K562 (cell line): ENCODE results near the gene ADSS1. TPM values are rescaled to one million over a fixed set of nuclear protein-coding genes. Genes with fewer than 3 reads are reported as not detected.

Experiments used
- ATAC-seq: fragments of 200-7000 bp; cut with Tn5 transposase; 3 replicates; pipeline ENCODE4 v1.9.1; 2020; ENCODE audit warnings: moderate library complexity
- BruUV-seq: library from RNA; stranded (reverse); fragments of 400-500 nt; replicated peaks from 2 replicates; lab custom pipeline; 2021; lab: Mats Ljungman, UMichigan
- CTCF ChIA-PET: fragments of 300-600 bp; formaldehyde crosslinking; extraction: SDS; loops from one replicate; lab custom pipeline; 2021; ENCODE audit warnings: low intra/inter-chr PET ratio; lab: Yijun Ruan, JAX
- POLR2A ChIA-PET: fragments of 300-600, 350-650 bp; sonication (Branson Sonifier 250); formaldehyde crosslinking; extraction: SDS; loops from one replicate; lab custom pipeline; 2021; ENCODE audit warnings: antibody characterized with exemption, inconsistent platforms; lab: Yijun Ruan, JAX
- DNase-seq, 4 experiments: peaks; one replicate each; pipeline versions ENCODE4 v3.0.0 to v3.0.0-alpha.2; 2011 to 2018; ENCODE audit warnings: low spot score in 3 of 4, mixed read lengths in 3 of 4; ENCODE audit errors: extremely low read depth in 1 of 4
- FAIRE-seq: peaks from 2 replicates; lab custom pipeline; 2011; peaks lifted over from hg19 to GRCh38; lab: Jason Lieb, UNC
- H2AFZ ChIP-seq: 2 replicates; pipeline ENCODE4 v1.6.0; 2011; ENCODE audit warnings: low read depth, low read length, control low read depth, inconsistent platforms
- H3K27ac ChIP-seq: fragments of 200-600 bp; 3 replicates; pipeline ENCODE4 v1.8.0; 2011; ENCODE audit warnings: low read depth, mild to moderate bottlenecking, control low read depth, inconsistent platforms, low read length, moderate library complexity, mixed read lengths; ENCODE audit errors: extremely low read depth
- H3K27me3 ChIP-seq, 2 experiments: fragments of 300-600 bp in 1 of 2; 2 replicates in 1 of 2; 3 replicates in 1 of 2; pipeline versions ENCODE4 v1.6.0 to v1.8.0; 2011; ENCODE audit warnings: inconsistent platforms in 2 of 2, low read length in 2 of 2, mild to moderate bottlenecking in 1 of 2, mixed read lengths in 1 of 2, moderate library complexity in 1 of 2; ENCODE audit not compliant: control insufficient read depth in 2 of 2, insufficient read depth in 2 of 2
- H3K36me3 ChIP-seq: fragments of 300-600 bp; 3 replicates; pipeline ENCODE4 v1.8.0; 2011; ENCODE audit warnings: mild to moderate bottlenecking, low read length, inconsistent platforms; ENCODE audit not compliant: control insufficient read depth, insufficient read depth
- H3K4me1 ChIP-seq, 2 experiments: fragments of 200-600 bp in 1 of 2; replicated peaks in 1 of 2; 2 replicates in 1 of 2; 3 replicates in 1 of 2; pipeline versions ENCODE4 v1.5.1 to v1.8.0; 2011; ENCODE audit warnings: inconsistent platforms in 2 of 2, low read length in 2 of 2, mild to moderate bottlenecking in 1 of 2, mixed read lengths in 1 of 2, moderate library complexity in 1 of 2; ENCODE audit not compliant: control insufficient read depth in 2 of 2, insufficient read depth in 2 of 2
- H3K4me2 ChIP-seq: 2 replicates; pipeline ENCODE4 v1.6.1; 2011; ENCODE audit warnings: low read length, control low read depth, inconsistent platforms, mixed read lengths; ENCODE audit not compliant: insufficient read depth
- H3K4me3 ChIP-seq: fragments of 200-600 bp; sonication (generic), shearing (Covaris generic); 2 replicates; pipeline ENCODE4 v1.5.1; 2016; ENCODE audit warnings: control low read depth, inconsistent platforms
- H3K79me2 ChIP-seq: fragments of 200-600 bp; 3 replicates; pipeline ENCODE4 v1.8.0; 2011; ENCODE audit warnings: low read length, inconsistent platforms; ENCODE audit not compliant: control insufficient read depth, insufficient read depth
- H3K9ac ChIP-seq, 2 experiments: 2 replicates each; pipeline versions ENCODE4 v1.6.0 to v1.6.1; 2011; ENCODE audit warnings: low read depth in 2 of 2, low read length in 2 of 2, control low read depth in 1 of 2, inconsistent platforms in 1 of 2, mild to moderate bottlenecking in 1 of 2, mixed read lengths in 1 of 2; ENCODE audit not compliant: insufficient read depth in 1 of 2
- H3K9me1 ChIP-seq: one replicate; pipeline ENCODE4 v1.6.0; 2011; ENCODE audit warnings: inconsistent platforms, mild to moderate bottlenecking, low read length, moderate library complexity; ENCODE audit not compliant: control insufficient read depth, insufficient read depth
- H3K9me3 ChIP-seq: replicated peaks from 2 replicates; pipeline ENCODE4 v1.5.1; 2011; ENCODE audit warnings: low read depth, low read length, inconsistent platforms; ENCODE audit not compliant: control insufficient read depth, insufficient read depth
- H4K20me1 ChIP-seq: replicated peaks from 2 replicates; pipeline ENCODE4 v1.6.1; 2011; ENCODE audit warnings: low read length, inconsistent platforms, mixed read lengths; ENCODE audit not compliant: control insufficient read depth, insufficient read depth
- ARID1B ChIP-seq: fragments of 450-650 bp; IDR thresholded peaks from 2 replicates; pipeline ENCODE4 v1.6.1; 2016; ENCODE audit warnings: antibody characterized with exemption, mild to moderate bottlenecking, inconsistent platforms
- BCOR ChIP-seq: fragments of 450-650 bp; IDR thresholded peaks from 2 replicates; pipeline ENCODE4 v1.6.1; 2016
- CCAR2 ChIP-seq: fragments of 200-400 bp; formaldehyde crosslinking; IDR thresholded peaks from 2 replicates; pipeline ENCODE4 v1.6.1; 2017; ENCODE audit warnings: mild to moderate bottlenecking, low read depth, low read length
- HNRNPL ChIP-seq: fragments of 200-400 bp; formaldehyde crosslinking; IDR thresholded peaks from 2 replicates; pipeline ENCODE4 v1.6.1; 2017; ENCODE audit warnings: low read depth, mild to moderate bottlenecking, low read length
- KDM5B ChIP-seq: fragments of 200-600 bp; sonication (generic); IDR thresholded peaks from 2 replicates; pipeline ENCODE4 v1.6.1; 2012; ENCODE audit warnings: low read depth, mild to moderate bottlenecking, moderate library complexity, low read length, control low read depth, inconsistent platforms; ENCODE audit not compliant: insufficient replicate concordance
- MECOM ChIP-seq: fragments of 250-450 bp; sonication (Bioruptor Pico); IDR thresholded peaks from 2 replicates; pipeline ENCODE4 v1.8.0; 2022; ENCODE audit warnings: inconsistent platforms
- NFYB ChIP-seq: IDR thresholded peaks from 2 replicates; pipeline ENCODE4 v1.6.1; 2011; ENCODE audit warnings: mild to moderate bottlenecking, moderate library complexity; ENCODE audit not compliant: insufficient read length; ENCODE audit errors: extremely low read depth
- OTX1 ChIP-seq: fragments of 450-650 bp; formaldehyde crosslinking; IDR thresholded peaks from 2 replicates; pipeline ENCODE4 v1.4.0; 2022; ENCODE audit warnings: mild to moderate bottlenecking
- PHF8 ChIP-seq: fragments of 200-600 bp; sonication (generic); IDR thresholded peaks from 2 replicates; pipeline ENCODE4 v1.6.1; 2012; ENCODE audit warnings: mixed run types, mild to moderate bottlenecking, inconsistent platforms, low read length, moderate library complexity, borderline replicate concordance
- POLR2B ChIP-seq: fragments of 450-650 bp; IDR thresholded peaks from 2 replicates; pipeline ENCODE4 v1.6.1; 2018; ENCODE audit warnings: low read depth; ENCODE audit not compliant: partially characterized antibody
- RBFOX2 ChIP-seq: fragments of 200-400 bp; formaldehyde crosslinking; IDR thresholded peaks from 2 replicates; pipeline ENCODE4 v1.6.1; 2017; ENCODE audit warnings: low read depth, mild to moderate bottlenecking, low read length, moderate library complexity
- RNF2 ChIP-seq: sonication (generic); IDR thresholded peaks from 2 replicates; pipeline ENCODE4 v1.6.1; 2016
- SMC3 ChIP-seq: conservative IDR thresholded peaks from 2 replicates; pipeline ENCODE4 v1.6.1; 2011; ENCODE audit warnings: low read depth, low read length, improper control_type of control experiment; ENCODE audit not compliant: insufficient read depth
- WGBS: fragments of 100-300 bp; shearing (Covaris generic); methylation state at CpG from one replicate; pipeline ENCODE4 v1.1.6; 2016; ENCODE audit warnings: low coverage, mixed read lengths; ENCODE audit not compliant: insufficient coverage; ENCODE audit errors: missing lambda C conversion rate; 5-methylcytosine and 5-hydroxymethylcytosine counted together
- in situ Hi-C: fragments of 300-500 bp; cut with MboI; formaldehyde crosslinking; loops from 4 replicates; pipeline ENCODE4 v1.15.0; 2018; ENCODE audit warnings: inconsistent platforms, mixed read lengths
- intact Hi-C: fragments of 100-400 bp; cut with micrococcal nuclease; formaldehyde crosslinking; loops from 2 replicates; pipeline ENCODE4 v1.14.2; 2022
- polyA plus RNA-seq, 8 experiments: library from polyadenylated mRNA; depleted of rRNA in 4 of 8; stranded (reverse) in 5 of 8; unstranded in 3 of 8; fragments of >200 nt; fragmentation: Nextera tagmentation in 2 of 8; fragmentation: Illumina TruSeq in 1 of 8; extraction: Ambion mirVana in 2 of 8; extraction: Trizol in 1 of 8; gene quantifications; 2 replicates each; pipeline versions ENCODE4 v1.2.1 to v1.2.3, GENCODE V29; 2011 to 2014; ENCODE audit warnings: inconsistent platforms in 1 of 8, missing spikeins in 1 of 8
- total RNA-seq, 7 experiments: library from RNA; depleted of rRNA in 6 of 7; stranded (reverse); fragments of >200 nt in 6 of 7; fragmentation: Illumina TruSeq in 2 of 7; extraction: Trizol in 2 of 7; gene quantifications; 2 replicates each; pipeline versions ENCODE4 v1.2.1 to v1.2.3, GENCODE V29; 2011 to 2021; ENCODE audit warnings: low replicate concordance in 1 of 7
- TF ChIP-seq, protein P1 (sequence below), 2 experiments: fragments of 450-650 bp; formaldehyde crosslinking in 1 of 2; IDR thresholded peaks; 2 replicates each; pipeline versions ENCODE4 v1.4.0 to v1.6.1; 2014 to 2020; ENCODE audit warnings: mild to moderate bottlenecking in 2 of 2, borderline replicate concordance in 1 of 2, low read depth in 1 of 2
- TF ChIP-seq, protein P2 (sequence below): sonication (generic); IDR thresholded peaks from 2 replicates; pipeline ENCODE4 v1.6.1; 2016

ADSS1 gene
- total and polyA plus RNA-seq, 9 of the 15 experiments (the other 6 are each of a cell fraction or from before 2014, with no cell fraction given): 0.53 to 5.9 (median 3.9) TPM

DNA sequence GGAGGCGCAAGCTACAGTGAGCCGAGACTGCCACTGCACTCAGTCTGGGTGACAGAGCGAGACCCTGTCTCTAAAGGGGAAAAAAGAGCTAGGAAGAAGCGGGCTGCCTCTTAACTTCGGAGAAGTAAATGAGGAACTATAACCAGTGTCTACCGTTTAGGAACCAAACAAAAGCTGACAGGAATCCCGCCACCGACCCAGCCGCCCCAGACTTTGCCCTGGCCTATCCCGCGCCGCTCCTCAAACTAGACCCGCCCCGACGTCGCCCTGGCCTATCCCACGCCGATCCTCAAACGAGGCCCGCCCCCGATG lies 28.4 kb downstream of the ADSS1 start:
- Histone ChIP-seq H2AFZ (peak overlapping the region; percentile 98), H4K20me1 (0 out of 2 replicates have a peak, but pooled peaks cover 8% of the 10 kb centered on the region), H3K27me3 (no peaks in the 10 kb centered on the region), H3K79me2 (peaks cover 26% of the 10 kb centered on the region), H3K9ac (peak overlapping the region; percentile 92 to 94), H3K36me3 (peaks cover 29% of the 10 kb centered on the region; the same call in 2 of the 3 replicates), H3K9me3 (0 out of 2 replicates have a peak, but pooled peaks cover 4% of the 10 kb centered on the region), H3K4me2 (peak overlapping the region; percentile 86), H3K4me1 (peaks cover 9 to 44% of the 10 kb centered on the region in 2 experiments; a peak in 3 of 5 replicates), H3K9me1 (no peaks in the 10 kb centered on the region), H3K4me3 (peak overlapping the region; percentile 98), H3K27ac (peak overlapping the region; percentile 99)
- BruUV-seq: no TSS peak
- ChIA-PET CTCF (no interaction called here), POLR2A (interaction anchor here (0.6 to 2.0 kb wide), 16 partner anchors 10 to 1222 kb away, joined by 3 to 7 read pairs (median 4); no protein-coding TSS in a partner anchor)
- ATAC-seq (peak; percentile 95), FAIRE-seq (no peak), DNase-seq (no peak)
- in situ Hi-C loops (no loop called here), intact Hi-C loops (loop anchor here (5.0 kb wide), 1 partner anchor 75 kb away; no protein-coding TSS in a partner anchor)
- WGBS: 0% methylated on average over 6 of the region's 21 CpGs
- TF ChIP-seq CCAR2: no peak
- TF ChIP-seq PHF8: peak; percentile 69; the same call in 1 of the 2 replicates
- TF ChIP-seq, protein P1, sequence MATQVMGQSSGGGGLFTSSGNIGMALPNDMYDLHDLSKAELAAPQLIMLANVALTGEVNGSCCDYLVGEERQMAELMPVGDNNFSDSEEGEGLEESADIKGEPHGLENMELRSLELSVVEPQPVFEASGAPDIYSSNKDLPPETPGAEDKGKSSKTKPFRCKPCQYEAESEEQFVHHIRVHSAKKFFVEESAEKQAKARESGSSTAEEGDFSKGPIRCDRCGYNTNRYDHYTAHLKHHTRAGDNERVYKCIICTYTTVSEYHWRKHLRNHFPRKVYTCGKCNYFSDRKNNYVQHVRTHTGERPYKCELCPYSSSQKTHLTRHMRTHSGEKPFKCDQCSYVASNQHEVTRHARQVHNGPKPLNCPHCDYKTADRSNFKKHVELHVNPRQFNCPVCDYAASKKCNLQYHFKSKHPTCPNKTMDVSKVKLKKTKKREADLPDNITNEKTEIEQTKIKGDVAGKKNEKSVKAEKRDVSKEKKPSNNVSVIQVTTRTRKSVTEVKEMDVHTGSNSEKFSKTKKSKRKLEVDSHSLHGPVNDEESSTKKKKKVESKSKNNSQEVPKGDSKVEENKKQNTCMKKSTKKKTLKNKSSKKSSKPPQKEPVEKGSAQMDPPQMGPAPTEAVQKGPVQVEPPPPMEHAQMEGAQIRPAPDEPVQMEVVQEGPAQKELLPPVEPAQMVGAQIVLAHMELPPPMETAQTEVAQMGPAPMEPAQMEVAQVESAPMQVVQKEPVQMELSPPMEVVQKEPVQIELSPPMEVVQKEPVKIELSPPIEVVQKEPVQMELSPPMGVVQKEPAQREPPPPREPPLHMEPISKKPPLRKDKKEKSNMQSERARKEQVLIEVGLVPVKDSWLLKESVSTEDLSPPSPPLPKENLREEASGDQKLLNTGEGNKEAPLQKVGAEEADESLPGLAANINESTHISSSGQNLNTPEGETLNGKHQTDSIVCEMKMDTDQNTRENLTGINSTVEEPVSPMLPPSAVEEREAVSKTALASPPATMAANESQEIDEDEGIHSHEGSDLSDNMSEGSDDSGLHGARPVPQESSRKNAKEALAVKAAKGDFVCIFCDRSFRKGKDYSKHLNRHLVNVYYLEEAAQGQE (IDR thresholded peaks at IDR 0.05; ENCODE audit: borderline replicate concordance): no peak
- TF ChIP-seq, protein P1 (CRISPR knock-in tag; IDR thresholded peaks at IDR 0.05; ENCODE audit: low read depth): no peak
- 0 out of 2 replicates have a peak, but pooled peaks have one; percentile 29 for TF ChIP-seq MECOM
- peak; percentile 28 for TF ChIP-seq KDM5B
- peak; percentile 70 for TF ChIP-seq RBFOX2
- TF ChIP-seq, protein P2, sequence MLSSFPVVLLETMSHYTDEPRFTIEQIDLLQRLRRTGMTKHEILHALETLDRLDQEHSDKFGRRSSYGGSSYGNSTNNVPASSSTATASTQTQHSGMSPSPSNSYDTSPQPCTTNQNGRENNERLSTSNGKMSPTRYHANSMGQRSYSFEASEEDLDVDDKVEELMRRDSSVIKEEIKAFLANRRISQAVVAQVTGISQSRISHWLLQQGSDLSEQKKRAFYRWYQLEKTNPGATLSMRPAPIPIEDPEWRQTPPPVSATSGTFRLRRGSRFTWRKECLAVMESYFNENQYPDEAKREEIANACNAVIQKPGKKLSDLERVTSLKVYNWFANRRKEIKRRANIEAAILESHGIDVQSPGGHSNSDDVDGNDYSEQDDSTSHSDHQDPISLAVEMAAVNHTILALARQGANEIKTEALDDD: no peak
- peak; percentile 69 for TF ChIP-seq POLR2B
- 0 out of 2 replicates have a peak, but pooled peaks have one; percentile 13 for TF ChIP-seq BCOR
- TF ChIP-seq HNRNPL: no peak
- no peak for TF ChIP-seq OTX1 (CRISPR knock-in tag)
- no peak for TF ChIP-seq RNF2
- TF ChIP-seq ARID1B: 0 out of 2 replicates have a peak, but pooled peaks have one; percentile 3
- TF ChIP-seq SMC3: no peak
- TF ChIP-seq NFYB: peak; percentile 30
